ENCODE results near the gene P2RX5.

P2RX5 gene

GRCh38 chr17:3669085-3669347, 26.9 kb downstream of the P2RX5 start:
- H3K4me2 ChIP-seq (ENCODE audit: low read length): peak overlapping the region; percentile 68
- no peaks in the 10 kb centered on the region for H3K9me2 ChIP-seq (ENCODE audit: low read depth, low read length)
- TF ChIP-seq EZH2 (IDR thresholded peaks at IDR 0.05; ENCODE audit: borderline replicate concordance, low read length): no peak
- no peak for TF ChIP-seq CTCF (IDR thresholded peaks at IDR 0.05; ENCODE audit: low read length)
- no peaks in the 10 kb centered on the region for H3K27me3 ChIP-seq (ENCODE audit: insufficient read depth, low read length)
- peak overlapping the region; percentile 24 for H3K27ac ChIP-seq (ENCODE audit: low read depth, low read length, poor library complexity, severe bottlenecking)
- peak overlapping the region; percentile 86 for H3K9ac ChIP-seq (ENCODE audit: low read length)
- H3K9me3 ChIP-seq (ENCODE audit: low read length): no peaks in the 10 kb centered on the region
- no peaks in the 10 kb centered on the region; the same call in 1 of the 2 replicates for H3K36me3 ChIP-seq (ENCODE audit: insufficient read depth, low read length)
- no peak overlapping the region for H2AFZ ChIP-seq (ENCODE audit: low read length)
- no peaks in the 10 kb centered on the region for H4K20me1 ChIP-seq (ENCODE audit: insufficient read depth, low read length)
- peaks cover 22% of the 10 kb centered on the region for H3K4me1 ChIP-seq (ENCODE audit: insufficient read depth, low read length, severe bottlenecking)
- H3K4me3 ChIP-seq (ENCODE audit: low read depth, low read length, poor library complexity, severe bottlenecking): peak overlapping the region; percentile 84
- no peaks in the 10 kb centered on the region for H3F3A ChIP-seq (ENCODE audit: insufficient read depth, low read length)
- H3K79me2 ChIP-seq (ENCODE audit: insufficient read depth, low read length): 0 out of 2 replicates have a peak, but pooled peaks cover 7% of the 10 kb centered on the region

- H3K27ac ChIP-seq (ENCODE audit: low read depth, low read length, poor library complexity, severe bottlenecking): peak within 1 kb of the TSS; percentile 24
Observed at GRCh38 chr17:3668279-3669084, 27.5 kb downstream of the P2RX5 start, which contains the start of the genes EMC6 and TAX1BP3. Gene EMC6, plus strand, starts transcription at chr17:3668812. Its CDS starts 335 bp downstream, at chr17:3669147. Gene TAX1BP3, minus strand, starts transcription at chr17:3668578. Its CDS starts 52 bp downstream, at chr17:3668526.

More at GRCh38 chr17:3668279-3669084, 27.5 kb downstream of the P2RX5 start, which contains the start of the genes EMC6 and TAX1BP3:
- Histone ChIP-seq H3K4me1 (ENCODE audit: insufficient read depth, low read length, severe bottlenecking) (peaks cover 22% of the 10 kb centered on the region), H3K4me3 (ENCODE audit: low read depth, low read length, poor library complexity, severe bottlenecking) (peak within 1 kb of the TSS; percentile 84), H4K20me1 (ENCODE audit: insufficient read depth, low read length) (no peaks in the 10 kb centered on the region), H3K36me3 (ENCODE audit: insufficient read depth, low read length) (no peaks in the 10 kb centered on the region; the same call in 1 of the 2 replicates), H3F3A (ENCODE audit: insufficient read depth, low read length) (no peaks in the 10 kb centered on the region), H3K9me3 (ENCODE audit: low read length) (no peaks in the 10 kb centered on the region), H3K9ac (ENCODE audit: low read length) (peak within 1 kb of the TSS; percentile 86), H2AFZ (ENCODE audit: low read length) (0 out of 2 replicates have a peak within 1 kb of the TSS, but pooled peaks have one; percentile 14), H3K9me2 (ENCODE audit: low read depth, low read length) (no peaks in the 10 kb centered on the region), H3K27me3 (ENCODE audit: insufficient read depth, low read length) (no peaks in the 10 kb centered on the region), H3K4me2 (ENCODE audit: low read length) (peak within 1 kb of the TSS; percentile 87), H3K79me2 (ENCODE audit: insufficient read depth, low read length) (0 out of 2 replicates have a peak, but pooled peaks cover 7% of the 10 kb centered on the region)
- TF ChIP-seq EZH2 (IDR thresholded peaks at IDR 0.05; ENCODE audit: borderline replicate concordance, low read length): no peak
- TF ChIP-seq CTCF (IDR thresholded peaks at IDR 0.05; ENCODE audit: low read length): no peak
